ENCODE data around the gene ATP8B4. TPM values are rescaled to one million over a fixed set of nuclear protein-coding genes. Genes with fewer than 3 reads are reported as not detected.
A peak's percentile ranks its signal among the peaks of the same experiment; 100 is the strongest.

The ATP8B4 gene
- 9.0 TPM for total RNA-seq
- long read RNA-seq, full-length matches to known transcripts: 3 of 6 reads
- long read RNA-seq, partial matches to known transcripts: 0 of 6 reads
- long read RNA-seq, other reads (novel, unspliced or antisense): 3 of 6 reads

- no peaks in the 10 kb centered on the region for H3K36me3 ChIP-seq
- H3K27ac ChIP-seq: peak within 1 kb of the TSS; percentile 2
- H3K9me3 ChIP-seq: peaks cover 4% of the 10 kb centered on the region
- no peak for TF ChIP-seq CTCF (IDR thresholded peaks at IDR 0.05)
- H3K27me3 ChIP-seq (ENCODE audit: low read depth): no peaks in the 10 kb centered on the region
- intact Hi-C loops (cut with DNase I): no loop called here
- DNase-seq (no peak), ATAC-seq (no peak)
- H3K4me1 ChIP-seq: no peaks in the 10 kb centered on the region
- no peak within 1 kb of the TSS for H3K4me3 ChIP-seq
These were observed at the start of gene ATP8B4 for GRCh38 chr15:50119063-50120040. ATP8B4 (minus strand) TSS chr15:50119233; CDS start chr15:50106966, 12,267 bp downstream.

- Histone ChIP-seq H3K4me3 (no peak overlapping the region), H3K27ac (no peak overlapping the region), H3K4me1 (no peaks in the 10 kb centered on the region), H3K9me3 (no peaks in the 10 kb centered on the region), H3K27me3 (ENCODE audit: low read depth) (no peaks in the 10 kb centered on the region), H3K36me3 (no peaks in the 10 kb centered on the region)
- ATAC-seq (no peak), DNase-seq (no peak)
- intact Hi-C loops (cut with DNase I): no loop called here
- TF ChIP-seq CTCF (IDR thresholded peaks at IDR 0.05): no peak
These were observed 49.3 kb upstream of the ATP8B4 start for GRCh38 chr15:50168379-50168778.

- Histone ChIP-seq H3K27ac (no peak overlapping the region), H3K36me3 (no peaks in the 10 kb centered on the region), H3K4me1 (no peaks in the 10 kb centered on the region), H3K27me3 (ENCODE audit: low read depth) (no peaks in the 10 kb centered on the region), H3K4me3 (no peak overlapping the region), H3K9me3 (no peaks in the 10 kb centered on the region)
- TF ChIP-seq CTCF (IDR thresholded peaks at IDR 0.05): no peak
- intact Hi-C loops (cut with DNase I): no loop called here
- ATAC-seq: no peak
- DNase-seq: no peak
These were observed 48.1 kb upstream of the ATP8B4 start for GRCh38 chr15:50167110-50167509.

- Histone ChIP-seq H3K27me3 (ENCODE audit: low read depth) (no peaks in the 10 kb centered on the region), H3K4me1 (no peaks in the 10 kb centered on the region), H3K36me3 (no peaks in the 10 kb centered on the region), H3K9me3 (no peaks in the 10 kb centered on the region), H3K27ac (no peak overlapping the region), H3K4me3 (no peak overlapping the region)
- no peak for TF ChIP-seq CTCF (IDR thresholded peaks at IDR 0.05)
- DNase-seq: no peak
- intact Hi-C loops (cut with DNase I): no loop called here
- no peak for ATAC-seq
These were observed 47.2 kb upstream of the ATP8B4 start for GRCh38 chr15:50166216-50166615.

GRCh38 chr15:50164458-50164857 lies 45.4 kb upstream of the ATP8B4 start:
- ATAC-seq (peak in 1 of 2 donors; percentile 9), DNase-seq (no peak)
- Histone ChIP-seq H3K4me3 (no peak overlapping the region), H3K27ac (no peak overlapping the region), H3K9me3 (no peaks in the 10 kb centered on the region), H3K27me3 (ENCODE audit: low read depth) (no peaks in the 10 kb centered on the region), H3K4me1 (no peaks in the 10 kb centered on the region), H3K36me3 (no peaks in the 10 kb centered on the region)
- no peak for TF ChIP-seq CTCF (IDR thresholded peaks at IDR 0.05)
- intact Hi-C loops (cut with DNase I): no loop called here

All from lower lobe of right lung (tissue), 2 donors.